GM15510 (cell line): ENCODE data around the gene C1RL.

Experiments used
- POLR2A ChIP-seq: IDR thresholded peaks from 3 replicates; pipeline ENCODE4 v1.6.1; 2011; ENCODE audit warnings: borderline replicate concordance; ENCODE audit not compliant: insufficient read length; ENCODE audit errors: extremely low read depth

Gene C1RL

DNA sequence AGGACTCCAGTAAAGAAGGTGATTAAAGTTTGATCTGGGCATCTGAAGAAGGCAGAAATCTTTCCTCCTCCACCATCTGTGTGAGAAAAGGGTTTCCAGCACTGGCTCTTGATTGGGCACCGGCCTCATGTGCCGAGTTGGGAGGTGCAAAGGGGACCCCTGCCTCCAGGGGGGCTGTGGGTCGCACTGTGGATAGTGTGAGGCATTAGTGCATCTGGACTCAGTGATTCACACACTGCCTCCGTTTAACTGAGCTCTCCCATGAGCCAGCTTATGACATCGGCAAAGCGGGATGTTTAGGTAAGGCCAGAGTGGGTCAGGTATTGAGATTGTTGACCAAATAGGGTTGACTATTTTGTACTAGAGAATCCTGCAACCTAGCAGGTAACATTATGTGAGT lies 39.6 kb downstream of the C1RL start:
- TF ChIP-seq POLR2A: no peak

- no peak for TF ChIP-seq POLR2A
Measured at GRCh38 chr12:7068994-7069346, 40.0 kb downstream of the C1RL start.

GRCh38 chr12:7068240-7068993 lies 40.6 kb downstream of the C1RL start:
- no peak for TF ChIP-seq POLR2A

- TF ChIP-seq POLR2A: no peak
Measured at GRCh38 chr12:7067096-7067495, 41.9 kb downstream of the C1RL start.

GRCh38 chr12:7066596-7066995 lies 42.4 kb downstream of the C1RL start:
- TF ChIP-seq POLR2A: no peak

- no peak for TF ChIP-seq POLR2A
Measured at GRCh38 chr12:7065073-7065623, 43.9 kb downstream of the C1RL start.

- no peak for TF ChIP-seq POLR2A
Measured at GRCh38 chr12:7064516-7064915, 44.5 kb downstream of the C1RL start.

DNA sequence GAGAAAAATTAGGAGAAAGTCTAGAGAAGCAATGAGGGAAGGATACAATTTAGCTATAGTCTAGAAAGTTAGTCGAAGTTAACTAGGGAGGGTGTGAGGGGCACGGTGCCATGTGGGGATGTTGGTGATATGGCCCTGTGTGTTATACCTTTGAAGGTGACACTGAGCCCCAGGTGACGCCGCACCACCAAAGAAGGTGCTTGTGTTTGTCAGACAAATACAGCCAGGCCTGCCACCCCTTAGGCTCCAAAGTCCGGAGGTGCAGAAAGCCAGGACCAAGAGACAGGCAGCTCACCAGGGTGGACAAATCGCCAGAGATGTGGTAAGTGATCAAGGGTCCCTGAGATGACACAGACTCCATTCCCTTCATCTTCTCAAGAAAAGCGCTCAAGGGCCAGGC lies 47.4 kb downstream of the C1RL start:
- no peak for TF ChIP-seq POLR2A

GRCh38 chr12:7061138-7061537 lies 47.9 kb downstream of the C1RL start:
- no peak for TF ChIP-seq POLR2A

DNA sequence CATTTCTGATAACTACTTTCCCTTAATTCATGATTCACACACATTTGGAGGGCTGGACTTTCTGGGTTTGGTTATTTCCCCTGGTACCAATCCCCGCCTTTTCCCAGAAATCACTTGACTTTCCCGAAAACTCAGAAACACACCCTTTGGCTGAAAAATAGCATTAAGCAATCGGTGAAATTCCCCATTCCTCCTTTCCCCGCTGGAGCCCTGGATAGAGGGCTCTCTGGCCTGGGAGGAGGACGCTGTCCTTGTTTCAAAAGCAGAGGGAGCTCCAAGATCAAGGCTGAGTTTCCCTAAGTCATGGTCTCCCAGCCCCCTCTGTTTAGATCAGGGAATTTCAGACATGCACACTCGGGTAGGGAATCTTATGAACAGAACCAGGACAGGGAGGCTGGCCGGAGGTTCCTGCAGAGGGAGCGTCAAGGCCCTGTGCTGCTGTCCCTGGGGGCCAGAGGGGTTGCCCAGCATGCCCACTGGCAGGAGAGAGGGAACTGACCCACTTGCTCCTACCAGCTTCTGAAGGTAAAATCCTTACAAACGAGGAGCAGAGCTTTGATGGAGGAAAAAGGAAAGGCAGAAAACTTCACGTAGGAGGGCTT lies 48.6 kb downstream of the C1RL start, which contains the start of gene C1S:
Gene C1S (plus strand): TSS at position 366 of the 602 bp plus-strand sequence. CDS start 1,195 bp downstream, outside the sequence.
- TF ChIP-seq POLR2A: no peak

- no peak for TF ChIP-seq POLR2A
Measured at GRCh38 chr12:7059780-7060179, 49.2 kb downstream of the C1RL start.

- TF ChIP-seq POLR2A: no peak
Measured at GRCh38 chr12:7058850-7059395, 50.1 kb downstream of the C1RL start.

DNA sequence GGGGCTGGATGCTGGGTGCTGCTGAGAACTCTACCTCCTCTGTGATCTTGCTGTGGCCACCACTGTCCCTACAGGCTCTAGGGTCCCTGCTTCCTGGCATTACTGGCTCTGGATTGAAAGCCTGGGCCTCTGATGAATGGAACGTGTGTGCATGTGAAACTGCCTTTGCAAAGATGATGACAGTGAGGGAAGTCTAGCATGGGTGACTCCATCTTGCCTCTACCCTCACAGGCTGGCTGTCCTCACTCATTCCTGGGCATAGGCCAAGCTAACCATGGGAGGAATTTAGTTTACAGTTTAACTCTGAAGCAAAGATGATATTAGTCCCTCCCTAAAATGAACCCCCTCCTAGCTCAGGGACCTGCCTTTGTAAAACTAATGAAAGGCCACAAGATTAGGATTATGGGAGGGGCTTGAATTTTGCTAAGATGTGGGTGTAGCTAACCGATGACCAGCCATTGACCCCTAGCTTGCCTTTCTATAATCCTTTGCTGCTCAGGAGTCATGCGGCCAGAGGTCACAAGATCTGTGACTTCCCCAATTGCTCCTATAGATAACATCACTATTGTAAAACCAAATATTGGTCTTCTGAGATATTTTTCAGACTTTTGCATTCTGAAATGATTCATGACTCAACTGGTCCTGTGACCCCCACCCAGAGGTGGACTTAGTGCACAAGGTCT lies 50.7 kb downstream of the C1RL start:
- TF ChIP-seq POLR2A: no peak

DNA sequence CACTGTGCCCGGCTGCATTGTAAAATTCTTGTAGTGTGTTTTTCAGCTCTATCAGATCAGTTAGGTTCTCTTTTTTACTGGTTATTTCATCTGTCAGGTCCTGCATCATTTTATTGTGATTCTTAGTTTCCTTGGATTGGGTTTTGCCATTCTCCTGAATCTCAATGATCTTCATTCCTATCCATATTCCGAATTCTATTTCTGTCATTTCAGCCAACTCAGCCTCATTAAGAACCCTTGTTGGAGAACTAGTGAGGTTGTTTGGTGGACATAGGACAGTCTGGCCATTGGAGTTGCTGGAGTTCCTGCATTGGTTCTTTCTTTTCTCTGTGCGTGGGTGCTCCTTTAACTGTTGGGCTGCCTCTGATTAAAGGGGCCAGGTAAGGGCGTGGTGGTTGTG lies 54.1 kb downstream of the C1RL start:
- no peak for TF ChIP-seq POLR2A

- no peak for TF ChIP-seq POLR2A
Measured at GRCh38 chr12:7047306-7047705, 61.7 kb downstream of the C1RL start.
